HCT116 (cell line): ENCODE measurements around the gene CMIP.

Experiments
- CBX3 ChIP-seq: IDR thresholded peaks from 2 replicates; pipeline ENCODE4 v1.6.1; 2012; ENCODE audit warnings: low read depth
- JUND ChIP-seq: IDR thresholded peaks from 2 replicates; pipeline ENCODE4 v1.6.1; 2012
- MAX ChIP-seq: IDR thresholded peaks from 2 replicates; pipeline ENCODE4 v1.6.1; 2012
- POLR2A ChIP-seq: IDR thresholded peaks from 2 replicates; pipeline ENCODE4 v1.7.0; 2011; ENCODE audit warnings: borderline replicate concordance; ENCODE audit not compliant: insufficient read depth, insufficient read length; ENCODE audit errors: extremely low read depth
- SP1 ChIP-seq: IDR thresholded peaks from 2 replicates; pipeline ENCODE4 v1.6.1; 2012; ENCODE audit warnings: low read depth
- ZNF274 ChIP-seq: fragments of 200-500 bp; sonication (Bioruptor generic); IDR thresholded peaks from 2 replicates; pipeline ENCODE4 v1.6.1; 2014; ENCODE audit warnings: mild to moderate bottlenecking, low read depth, low read length, inconsistent platforms
- TF ChIP-seq, protein P1 (sequence below), 3 experiments: fragments of 200-600 bp in 1 of 3; sonication (generic) in 1 of 3; IDR thresholded peaks in 2 of 3; conservative IDR thresholded peaks in 1 of 3; 2 replicates each; pipeline ENCODE4 v1.5.1; 2012 to 2017; ENCODE audit warnings: low read depth in 2 of 3, low read length in 2 of 3, antibody characterized with exemption in 1 of 3, borderline replicate concordance in 1 of 3, control low read depth in 1 of 3, mild to moderate bottlenecking in 1 of 3, mixed read lengths in 1 of 3, mixed run types in 1 of 3, moderate library complexity in 1 of 3; ENCODE audit not compliant: insufficient read depth in 1 of 3

DNA sequence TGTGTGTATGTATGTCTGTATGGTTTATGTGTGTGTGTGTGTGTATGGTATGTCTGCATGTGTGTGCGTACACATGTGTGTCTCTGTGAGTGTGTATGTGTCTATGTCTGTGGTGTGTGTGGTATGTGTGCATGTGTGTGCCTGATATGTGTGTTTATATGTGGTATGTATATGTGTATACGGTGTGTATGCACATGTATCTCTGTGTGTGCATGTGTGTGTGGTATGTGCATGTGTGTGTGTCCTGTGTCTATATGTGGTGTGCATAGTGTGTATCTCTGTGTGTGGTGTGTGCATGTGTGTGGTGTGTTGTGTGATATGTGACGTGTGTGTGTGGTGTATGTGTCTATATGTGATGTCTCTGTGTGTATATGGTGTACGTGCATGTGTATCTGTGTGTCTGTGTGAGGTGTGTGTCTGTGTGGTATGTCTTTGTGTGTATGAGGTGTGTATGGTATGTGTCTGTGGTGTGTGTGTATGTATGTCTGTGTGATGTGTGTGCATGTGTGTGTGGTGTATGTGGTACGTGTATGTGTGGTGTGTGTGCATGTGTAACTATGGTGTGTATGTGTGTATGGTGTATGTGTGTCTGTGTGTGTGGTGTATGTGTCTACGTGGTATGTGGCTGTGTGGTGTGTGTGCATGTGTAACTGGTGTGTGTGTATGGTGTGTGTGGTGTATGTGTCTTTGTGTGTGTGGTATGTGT, 170.2 kb downstream of the CMIP start:
- TF ChIP-seq, protein P1, sequence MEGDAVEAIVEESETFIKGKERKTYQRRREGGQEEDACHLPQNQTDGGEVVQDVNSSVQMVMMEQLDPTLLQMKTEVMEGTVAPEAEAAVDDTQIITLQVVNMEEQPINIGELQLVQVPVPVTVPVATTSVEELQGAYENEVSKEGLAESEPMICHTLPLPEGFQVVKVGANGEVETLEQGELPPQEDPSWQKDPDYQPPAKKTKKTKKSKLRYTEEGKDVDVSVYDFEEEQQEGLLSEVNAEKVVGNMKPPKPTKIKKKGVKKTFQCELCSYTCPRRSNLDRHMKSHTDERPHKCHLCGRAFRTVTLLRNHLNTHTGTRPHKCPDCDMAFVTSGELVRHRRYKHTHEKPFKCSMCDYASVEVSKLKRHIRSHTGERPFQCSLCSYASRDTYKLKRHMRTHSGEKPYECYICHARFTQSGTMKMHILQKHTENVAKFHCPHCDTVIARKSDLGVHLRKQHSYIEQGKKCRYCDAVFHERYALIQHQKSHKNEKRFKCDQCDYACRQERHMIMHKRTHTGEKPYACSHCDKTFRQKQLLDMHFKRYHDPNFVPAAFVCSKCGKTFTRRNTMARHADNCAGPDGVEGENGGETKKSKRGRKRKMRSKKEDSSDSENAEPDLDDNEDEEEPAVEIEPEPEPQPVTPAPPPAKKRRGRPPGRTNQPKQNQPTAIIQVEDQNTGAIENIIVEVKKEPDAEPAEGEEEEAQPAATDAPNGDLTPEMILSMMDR (IDR thresholded peaks at IDR 0.05 in 2 of 3, conservative IDR thresholded peaks at IDR 0.05 in 1 of 3; ENCODE audit: borderline replicate concordance in 1 of 3, insufficient read depth in 1 of 3, low read depth in 2 of 3, low read length in 2 of 3) = no peak
- TF ChIP-seq POLR2A (no peak), ZNF274 (no peak), JUND (no peak), SP1 (no peak), MAX (no peak), CBX3 (no peak)
